Astrocyte of the cerebellum (primary cell): ENCODE results near the gene ASGR2.

ENCODE experiments used
- DNase-seq: peaks from one replicate; pipeline ENCODE4 v3.0.0-alpha.2; 2011; ENCODE audit warnings: low read depth
- H3K4me3 ChIP-seq: 2 replicates; pipeline ENCODE4 v1.5.1; 2011; ENCODE audit warnings: mild to moderate bottlenecking, low read depth, low read length, moderate library complexity
- CTCF ChIP-seq: IDR thresholded peaks from 2 replicates; pipeline ENCODE4 v1.5.1; 2012; ENCODE audit warnings: low read length, low read depth, moderate library complexity, mild to moderate bottlenecking; ENCODE audit errors: missing control alignments
- in situ Hi-C: cut with HindIII; loops from 2 replicates; pipeline ENCODE4 v1.10.0; 2017; ENCODE audit warnings: low sequenced_read_pairs

The ASGR2 gene

GRCh38 chr17:7063518-7064094, 51.0 kb downstream of the ASGR2 start:
- no peak overlapping the region for H3K4me3 ChIP-seq
- in situ Hi-C loops: no loop called here
- no peak for DNase-seq
- no peak for TF ChIP-seq CTCF

- in situ Hi-C loops: no loop called here
- DNase-seq: peak; percentile 55
- TF ChIP-seq CTCF: no peak
- H3K4me3 ChIP-seq: no peak overlapping the region
Observed at GRCh38 chr17:7060165-7060891, 54.3 kb downstream of the ASGR2 start.

- H3K4me3 ChIP-seq: no peak overlapping the region
- in situ Hi-C loops: no loop called here
- no peak for DNase-seq
- TF ChIP-seq CTCF: no peak
Observed at GRCh38 chr17:7058831-7059447, 55.7 kb downstream of the ASGR2 start.

GRCh38 chr17:7056386-7056785, 58.2 kb downstream of the ASGR2 start:
- in situ Hi-C loops: no loop called here
- H3K4me3 ChIP-seq: no peak overlapping the region
- DNase-seq: peak; percentile 48
- no peak for TF ChIP-seq CTCF
